K562 (cell line): ENCODE results near the gene CASP2. TPM values are rescaled to one million over a fixed set of nuclear protein-coding genes. Genes with fewer than 3 reads are reported as not detected.

ENCODE experiments used
- JUND ChIP-seq, 2 experiments: IDR thresholded peaks; 2 replicates in 1 of 2; 3 replicates in 1 of 2; pipeline ENCODE4 v1.6.1; 2011; ENCODE audit warnings: borderline replicate concordance in 2 of 2, low read depth in 2 of 2, low read length in 2 of 2, improper control_type of control experiment in 1 of 2, missing biosample characterization in 1 of 2, missing genetic modification characterization in 1 of 2, missing genetic modification reagents in 1 of 2
- L3MBTL2 ChIP-seq: fragments of 450-650 bp; IDR thresholded peaks from 2 replicates; pipeline ENCODE4 v1.6.1; 2016; ENCODE audit warnings: mild to moderate bottlenecking, moderate library complexity
- MTA3 ChIP-seq: fragments of 450-650 bp; formaldehyde crosslinking; IDR thresholded peaks from 2 replicates; pipeline ENCODE4 v1.6.1; 2017; ENCODE audit warnings: mild to moderate bottlenecking, borderline replicate concordance
- NR2C1 ChIP-seq, 2 experiments: fragments of 450-650 bp; IDR thresholded peaks; 2 replicates each; pipeline ENCODE4 v1.6.1; 2017; ENCODE audit warnings: mild to moderate bottlenecking in 2 of 2, antibody characterized with exemption in 1 of 2, inconsistent platforms in 1 of 2, missing compliant biosample characterization in 1 of 2, missing genetic modification characterization in 1 of 2
- NRF1 ChIP-seq, 2 experiments: fragments of 450-650 bp; IDR thresholded peaks in 1 of 2; conservative IDR thresholded peaks in 1 of 2; 2 replicates each; pipeline ENCODE4 v1.6.1; 2014; ENCODE audit warnings: mild to moderate bottlenecking in 2 of 2
- RBM22 ChIP-seq: fragments of 200-400 bp; formaldehyde crosslinking; IDR thresholded peaks from 2 replicates; pipeline ENCODE4 v1.6.1; 2018; ENCODE audit warnings: low read length, low read depth; ENCODE audit not compliant: poor library complexity, severe bottlenecking
- SP1 ChIP-seq: sonication (generic); formaldehyde crosslinking; IDR thresholded peaks from 2 replicates; pipeline ENCODE4 v1.8.1; 2022; ENCODE audit warnings: mild to moderate bottlenecking, missing genetic modification reagents
- polyA plus RNA-seq, 8 experiments: library from polyadenylated mRNA; depleted of rRNA in 4 of 8; stranded (reverse) in 5 of 8; unstranded in 3 of 8; fragments of >200 nt; fragmentation: Nextera tagmentation in 2 of 8; fragmentation: Illumina TruSeq in 1 of 8; extraction: Ambion mirVana in 2 of 8; extraction: Trizol in 1 of 8; gene quantifications; 2 replicates each; pipeline versions ENCODE4 v1.2.1 to v1.2.3, GENCODE V29; 2011 to 2014; ENCODE audit warnings: inconsistent platforms in 1 of 8, missing spikeins in 1 of 8
- total RNA-seq, 7 experiments: library from RNA; depleted of rRNA in 6 of 7; stranded (reverse); fragments of >200 nt in 6 of 7; fragmentation: Illumina TruSeq in 2 of 7; extraction: Trizol in 2 of 7; gene quantifications; 2 replicates each; pipeline versions ENCODE4 v1.2.1 to v1.2.3, GENCODE V29; 2011 to 2021; ENCODE audit warnings: low replicate concordance in 1 of 7
- TF ChIP-seq, protein P1 (sequence below): fragments of 450-650 bp; IDR thresholded peaks from 2 replicates; pipeline ENCODE4 v1.6.1; 2016; ENCODE audit warnings: mild to moderate bottlenecking, moderate library complexity
- TF ChIP-seq, protein P2 (sequence below): fragments of 450-650 bp; conservative IDR thresholded peaks from 2 replicates; pipeline ENCODE4 v1.6.1; 2016; ENCODE audit warnings: missing genetic modification characterization, low read depth, mild to moderate bottlenecking, control low read depth, missing compliant biosample characterization
- TF ChIP-seq, protein P3 (sequence below), 2 experiments: fragments of 450-650 bp; conservative IDR thresholded peaks; 2 replicates each; pipeline ENCODE4 v1.6.1; 2017; ENCODE audit warnings: mild to moderate bottlenecking in 2 of 2, moderate library complexity in 2 of 2

Gene CASP2
- total and polyA plus RNA-seq, 9 of the 15 experiments (the other 6 are each of a cell fraction or from before 2014, with no cell fraction given), result 18.8 to 64.9 (median 24.1) TPM

DNA sequence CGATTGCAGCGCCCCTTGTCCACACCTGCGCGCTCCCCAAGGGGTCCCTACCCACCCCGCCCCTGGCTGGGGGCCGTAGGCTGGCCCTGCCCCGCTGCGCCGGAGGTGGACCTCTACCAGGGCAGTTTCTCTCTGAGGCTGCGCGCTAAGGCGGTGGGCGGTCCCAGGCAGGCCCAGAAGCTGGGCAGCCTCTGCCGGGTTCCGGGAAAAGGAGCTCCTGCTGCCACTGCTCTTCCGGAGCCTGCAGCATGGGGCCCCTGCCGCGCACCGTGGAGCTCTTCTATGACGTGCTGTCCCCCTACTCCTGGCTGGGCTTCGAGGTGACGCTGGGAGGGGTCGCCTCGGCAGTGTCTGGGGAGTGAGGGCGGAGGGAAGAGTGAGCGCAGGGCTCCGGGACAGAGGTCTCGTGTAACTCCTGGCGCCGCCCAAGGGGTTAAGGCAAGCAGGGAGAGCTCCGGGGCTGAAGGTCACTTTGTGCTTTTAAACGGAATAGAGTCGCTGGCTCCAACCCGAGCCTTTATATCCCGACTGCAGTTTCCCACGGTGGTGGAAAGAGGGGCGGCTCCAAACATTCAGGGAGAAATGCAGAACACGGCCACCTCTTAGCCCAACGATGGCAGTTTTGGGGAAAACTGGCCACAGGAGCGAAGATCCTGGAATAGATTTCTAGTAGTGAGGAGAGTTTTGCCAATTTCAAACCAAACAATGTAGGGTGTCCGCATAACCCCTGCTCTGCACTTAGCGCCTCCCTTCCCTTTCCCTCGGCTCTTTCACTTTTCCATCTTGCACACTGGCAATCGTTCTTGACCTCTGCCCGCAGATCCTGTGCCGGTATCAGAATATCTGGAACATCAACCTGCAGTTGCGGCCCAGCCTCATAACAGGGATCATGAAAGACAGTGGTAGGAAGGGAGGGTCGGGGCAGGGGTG lies 24.6 kb upstream of the CASP2 start, which contains the start of gene GSTK1 (continued):
- TF ChIP-seq, protein P1, sequence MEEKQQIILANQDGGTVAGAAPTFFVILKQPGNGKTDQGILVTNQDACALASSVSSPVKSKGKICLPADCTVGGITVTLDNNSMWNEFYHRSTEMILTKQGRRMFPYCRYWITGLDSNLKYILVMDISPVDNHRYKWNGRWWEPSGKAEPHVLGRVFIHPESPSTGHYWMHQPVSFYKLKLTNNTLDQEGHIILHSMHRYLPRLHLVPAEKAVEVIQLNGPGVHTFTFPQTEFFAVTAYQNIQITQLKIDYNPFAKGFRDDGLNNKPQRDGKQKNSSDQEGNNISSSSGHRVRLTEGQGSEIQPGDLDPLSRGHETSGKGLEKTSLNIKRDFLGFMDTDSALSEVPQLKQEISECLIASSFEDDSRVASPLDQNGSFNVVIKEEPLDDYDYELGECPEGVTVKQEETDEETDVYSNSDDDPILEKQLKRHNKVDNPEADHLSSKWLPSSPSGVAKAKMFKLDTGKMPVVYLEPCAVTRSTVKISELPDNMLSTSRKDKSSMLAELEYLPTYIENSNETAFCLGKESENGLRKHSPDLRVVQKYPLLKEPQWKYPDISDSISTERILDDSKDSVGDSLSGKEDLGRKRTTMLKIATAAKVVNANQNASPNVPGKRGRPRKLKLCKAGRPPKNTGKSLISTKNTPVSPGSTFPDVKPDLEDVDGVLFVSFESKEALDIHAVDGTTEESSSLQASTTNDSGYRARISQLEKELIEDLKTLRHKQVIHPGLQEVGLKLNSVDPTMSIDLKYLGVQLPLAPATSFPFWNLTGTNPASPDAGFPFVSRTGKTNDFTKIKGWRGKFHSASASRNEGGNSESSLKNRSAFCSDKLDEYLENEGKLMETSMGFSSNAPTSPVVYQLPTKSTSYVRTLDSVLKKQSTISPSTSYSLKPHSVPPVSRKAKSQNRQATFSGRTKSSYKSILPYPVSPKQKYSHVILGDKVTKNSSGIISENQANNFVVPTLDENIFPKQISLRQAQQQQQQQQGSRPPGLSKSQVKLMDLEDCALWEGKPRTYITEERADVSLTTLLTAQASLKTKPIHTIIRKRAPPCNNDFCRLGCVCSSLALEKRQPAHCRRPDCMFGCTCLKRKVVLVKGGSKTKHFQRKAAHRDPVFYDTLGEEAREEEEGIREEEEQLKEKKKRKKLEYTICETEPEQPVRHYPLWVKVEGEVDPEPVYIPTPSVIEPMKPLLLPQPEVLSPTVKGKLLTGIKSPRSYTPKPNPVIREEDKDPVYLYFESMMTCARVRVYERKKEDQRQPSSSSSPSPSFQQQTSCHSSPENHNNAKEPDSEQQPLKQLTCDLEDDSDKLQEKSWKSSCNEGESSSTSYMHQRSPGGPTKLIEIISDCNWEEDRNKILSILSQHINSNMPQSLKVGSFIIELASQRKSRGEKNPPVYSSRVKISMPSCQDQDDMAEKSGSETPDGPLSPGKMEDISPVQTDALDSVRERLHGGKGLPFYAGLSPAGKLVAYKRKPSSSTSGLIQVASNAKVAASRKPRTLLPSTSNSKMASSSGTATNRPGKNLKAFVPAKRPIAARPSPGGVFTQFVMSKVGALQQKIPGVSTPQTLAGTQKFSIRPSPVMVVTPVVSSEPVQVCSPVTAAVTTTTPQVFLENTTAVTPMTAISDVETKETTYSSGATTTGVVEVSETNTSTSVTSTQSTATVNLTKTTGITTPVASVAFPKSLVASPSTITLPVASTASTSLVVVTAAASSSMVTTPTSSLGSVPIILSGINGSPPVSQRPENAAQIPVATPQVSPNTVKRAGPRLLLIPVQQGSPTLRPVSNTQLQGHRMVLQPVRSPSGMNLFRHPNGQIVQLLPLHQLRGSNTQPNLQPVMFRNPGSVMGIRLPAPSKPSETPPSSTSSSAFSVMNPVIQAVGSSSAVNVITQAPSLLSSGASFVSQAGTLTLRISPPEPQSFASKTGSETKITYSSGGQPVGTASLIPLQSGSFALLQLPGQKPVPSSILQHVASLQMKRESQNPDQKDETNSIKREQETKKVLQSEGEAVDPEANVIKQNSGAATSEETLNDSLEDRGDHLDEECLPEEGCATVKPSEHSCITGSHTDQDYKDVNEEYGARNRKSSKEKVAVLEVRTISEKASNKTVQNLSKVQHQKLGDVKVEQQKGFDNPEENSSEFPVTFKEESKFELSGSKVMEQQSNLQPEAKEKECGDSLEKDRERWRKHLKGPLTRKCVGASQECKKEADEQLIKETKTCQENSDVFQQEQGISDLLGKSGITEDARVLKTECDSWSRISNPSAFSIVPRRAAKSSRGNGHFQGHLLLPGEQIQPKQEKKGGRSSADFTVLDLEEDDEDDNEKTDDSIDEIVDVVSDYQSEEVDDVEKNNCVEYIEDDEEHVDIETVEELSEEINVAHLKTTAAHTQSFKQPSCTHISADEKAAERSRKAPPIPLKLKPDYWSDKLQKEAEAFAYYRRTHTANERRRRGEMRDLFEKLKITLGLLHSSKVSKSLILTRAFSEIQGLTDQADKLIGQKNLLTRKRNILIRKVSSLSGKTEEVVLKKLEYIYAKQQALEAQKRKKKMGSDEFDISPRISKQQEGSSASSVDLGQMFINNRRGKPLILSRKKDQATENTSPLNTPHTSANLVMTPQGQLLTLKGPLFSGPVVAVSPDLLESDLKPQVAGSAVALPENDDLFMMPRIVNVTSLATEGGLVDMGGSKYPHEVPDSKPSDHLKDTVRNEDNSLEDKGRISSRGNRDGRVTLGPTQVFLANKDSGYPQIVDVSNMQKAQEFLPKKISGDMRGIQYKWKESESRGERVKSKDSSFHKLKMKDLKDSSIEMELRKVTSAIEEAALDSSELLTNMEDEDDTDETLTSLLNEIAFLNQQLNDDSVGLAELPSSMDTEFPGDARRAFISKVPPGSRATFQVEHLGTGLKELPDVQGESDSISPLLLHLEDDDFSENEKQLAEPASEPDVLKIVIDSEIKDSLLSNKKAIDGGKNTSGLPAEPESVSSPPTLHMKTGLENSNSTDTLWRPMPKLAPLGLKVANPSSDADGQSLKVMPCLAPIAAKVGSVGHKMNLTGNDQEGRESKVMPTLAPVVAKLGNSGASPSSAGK, result peak; percentile 83
- TF ChIP-seq MTA3, result peak; percentile 96
- TF ChIP-seq JUND (IDR thresholded peaks at IDR 0.05; ENCODE audit: borderline replicate concordance, low read depth, low read length), result peak; percentile 29
- TF ChIP-seq JUND (tag; IDR thresholded peaks at IDR 0.05; ENCODE audit: borderline replicate concordance, low read depth, low read length), result no peak; the same call in 2 of the 3 replicates
- no peak; the same call in 1 of the 2 replicates for TF ChIP-seq NR2C1 (IDR thresholded peaks at IDR 0.05)
- TF ChIP-seq NR2C1 (tag; IDR thresholded peaks at IDR 0.05), result peak; percentile 53
- peak; percentile 88 for TF ChIP-seq SP1 (CRISPR knock-in tag)
- TF ChIP-seq, protein P2, sequence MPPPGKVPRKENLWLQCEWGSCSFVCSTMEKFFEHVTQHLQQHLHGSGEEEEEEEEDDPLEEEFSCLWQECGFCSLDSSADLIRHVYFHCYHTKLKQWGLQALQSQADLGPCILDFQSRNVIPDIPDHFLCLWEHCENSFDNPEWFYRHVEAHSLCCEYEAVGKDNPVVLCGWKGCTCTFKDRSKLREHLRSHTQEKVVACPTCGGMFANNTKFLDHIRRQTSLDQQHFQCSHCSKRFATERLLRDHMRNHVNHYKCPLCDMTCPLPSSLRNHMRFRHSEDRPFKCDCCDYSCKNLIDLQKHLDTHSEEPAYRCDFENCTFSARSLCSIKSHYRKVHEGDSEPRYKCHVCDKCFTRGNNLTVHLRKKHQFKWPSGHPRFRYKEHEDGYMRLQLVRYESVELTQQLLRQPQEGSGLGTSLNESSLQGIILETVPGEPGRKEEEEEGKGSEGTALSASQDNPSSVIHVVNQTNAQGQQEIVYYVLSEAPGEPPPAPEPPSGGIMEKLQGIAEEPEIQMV (tag), result no peak
- TF ChIP-seq, protein P3, sequence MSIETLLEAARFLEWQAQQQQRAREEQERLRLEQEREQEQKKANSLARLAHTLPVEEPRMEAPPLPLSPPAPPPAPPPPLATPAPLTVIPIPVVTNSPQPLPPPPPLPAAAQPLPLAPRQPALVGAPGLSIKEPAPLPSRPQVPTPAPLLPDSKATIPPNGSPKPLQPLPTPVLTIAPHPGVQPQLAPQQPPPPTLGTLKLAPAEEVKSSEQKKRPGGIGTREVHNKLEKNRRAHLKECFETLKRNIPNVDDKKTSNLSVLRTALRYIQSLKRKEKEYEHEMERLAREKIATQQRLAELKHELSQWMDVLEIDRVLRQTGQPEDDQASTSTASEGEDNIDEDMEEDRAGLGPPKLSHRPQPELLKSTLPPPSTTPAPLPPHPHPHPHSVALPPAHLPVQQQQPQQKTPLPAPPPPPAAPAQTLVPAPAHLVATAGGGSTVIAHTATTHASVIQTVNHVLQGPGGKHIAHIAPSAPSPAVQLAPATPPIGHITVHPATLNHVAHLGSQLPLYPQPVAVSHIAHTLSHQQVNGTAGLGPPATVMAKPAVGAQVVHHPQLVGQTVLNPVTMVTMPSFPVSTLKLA (conservative IDR thresholded peaks at IDR 0.05), result peak; percentile 57 to 88
- peak; percentile 92 to 93 for TF ChIP-seq NRF1 (conservative IDR thresholded peaks at IDR 0.05 in 1 of 2, IDR thresholded peaks at IDR 0.05 in 1 of 2)
- peak; percentile 86 for TF ChIP-seq L3MBTL2
- no peak for TF ChIP-seq RBM22
